Subcutaneous adipose tissue (tissue), 4 donors: Measurements from ENCODE around the gene GP9. TPM values are rescaled to one million over a fixed set of nuclear protein-coding genes. Genes with fewer than 3 reads are reported as not detected.

ENCODE experiments used
- CTCF ChIP-seq: fragments of 450-650 bp; IDR thresholded peaks from one replicate; pipeline ENCODE4 v1.5.1; 2016; ENCODE audit warnings: low read depth, mild to moderate bottlenecking, control low read depth, antibody characterized with exemption, moderate library complexity
- total RNA-seq, 4 donors: library from RNA; depleted of rRNA; stranded (reverse); fragments of >200 nt; gene quantifications; one replicate each; pipeline ENCODE4 v1.1.0, GENCODE V29; 2016

GP9 gene
- total RNA-seq, 4 donors from 2014 or later, result not detected

- no peak for TF ChIP-seq CTCF
These were observed 24.7 kb downstream of the GP9 start for GRCh38 chr3:129085165-129085715.

GRCh38 chr3:129085818-129086217 is 25.2 kb downstream of the GP9 start:
- TF ChIP-seq CTCF, result no peak

- TF ChIP-seq CTCF, result no peak
These were observed 26.6 kb downstream of the GP9 start for GRCh38 chr3:129087138-129087702.

GRCh38 chr3:129095285-129095684 is 34.7 kb downstream of the GP9 start:
- no peak for TF ChIP-seq CTCF

GRCh38 chr3:129100274-129100673 is 39.7 kb downstream of the GP9 start:
- TF ChIP-seq CTCF, result no peak

- TF ChIP-seq CTCF, result no peak
These were observed 41.0 kb downstream of the GP9 start for GRCh38 chr3:129101370-129102138.

GRCh38 chr3:129103296-129103695 is 42.7 kb downstream of the GP9 start:
- TF ChIP-seq CTCF, result no peak
